Measurements from ENCODE around the gene MYO5A.

DNA sequence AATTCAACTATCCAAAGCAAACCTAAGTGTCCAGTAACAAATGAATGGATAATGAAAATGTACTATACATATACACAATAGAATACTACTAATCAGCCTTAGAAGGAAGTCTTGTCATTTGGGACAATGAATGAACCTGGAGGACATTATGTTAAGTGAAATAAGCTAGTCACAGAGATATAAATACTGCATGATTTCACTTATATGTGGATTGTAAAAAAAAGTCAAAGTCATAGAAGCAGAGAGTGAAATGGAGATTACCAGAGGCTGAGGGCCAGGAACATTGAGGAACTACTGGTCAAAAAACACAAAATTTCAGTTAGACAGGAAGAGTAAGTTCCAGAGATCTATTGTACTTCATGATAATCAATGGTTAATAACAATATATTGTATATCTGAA lies 33.6 kb downstream of the MYO5A start:
- TF ChIP-seq, protein P1, sequence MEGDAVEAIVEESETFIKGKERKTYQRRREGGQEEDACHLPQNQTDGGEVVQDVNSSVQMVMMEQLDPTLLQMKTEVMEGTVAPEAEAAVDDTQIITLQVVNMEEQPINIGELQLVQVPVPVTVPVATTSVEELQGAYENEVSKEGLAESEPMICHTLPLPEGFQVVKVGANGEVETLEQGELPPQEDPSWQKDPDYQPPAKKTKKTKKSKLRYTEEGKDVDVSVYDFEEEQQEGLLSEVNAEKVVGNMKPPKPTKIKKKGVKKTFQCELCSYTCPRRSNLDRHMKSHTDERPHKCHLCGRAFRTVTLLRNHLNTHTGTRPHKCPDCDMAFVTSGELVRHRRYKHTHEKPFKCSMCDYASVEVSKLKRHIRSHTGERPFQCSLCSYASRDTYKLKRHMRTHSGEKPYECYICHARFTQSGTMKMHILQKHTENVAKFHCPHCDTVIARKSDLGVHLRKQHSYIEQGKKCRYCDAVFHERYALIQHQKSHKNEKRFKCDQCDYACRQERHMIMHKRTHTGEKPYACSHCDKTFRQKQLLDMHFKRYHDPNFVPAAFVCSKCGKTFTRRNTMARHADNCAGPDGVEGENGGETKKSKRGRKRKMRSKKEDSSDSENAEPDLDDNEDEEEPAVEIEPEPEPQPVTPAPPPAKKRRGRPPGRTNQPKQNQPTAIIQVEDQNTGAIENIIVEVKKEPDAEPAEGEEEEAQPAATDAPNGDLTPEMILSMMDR (conservative IDR thresholded peaks at IDR 0.05; ENCODE audit: low read length), result no peak
- TF ChIP-seq EZH2phosphoT487 (IDR thresholded peaks at IDR 0.05; ENCODE audit: borderline replicate concordance), result no peak

All from Loucy (cell line).